Activated naive CD4-positive, alpha-beta T cell treated with Interleukin-2 at 50 U/mL for 16 hours (primary cell): Measurements from ENCODE around the gene MIB2.
"Not testable (repeated sequence)": the region's sequence is repeated elsewhere in the genome, so short reads cannot be mapped to it uniquely, and the experiment has no call there.

ENCODE experiments used
- DNase-seq: peaks from one replicate; pipeline ENCODE4 v3.0.0-alpha.2; 2020

The MIB2 gene

GRCh38 chr1:1662830-1663560 lies 47.7 kb downstream of the MIB2 start:
- DNase-seq: not testable (repeated sequence)

GRCh38 chr1:1664318-1664717 lies 49.0 kb downstream of the MIB2 start:
- DNase-seq: not testable (repeated sequence)

GRCh38 chr1:1664941-1665814 lies 49.9 kb downstream of the MIB2 start:
- DNase-seq: no peak

- DNase-seq: peak; percentile 35
Measured at GRCh38 chr1:1665815-1666251, 50.5 kb downstream of the MIB2 start.

- DNase-seq: no peak
Measured at GRCh38 chr1:1666526-1666925, 51.2 kb downstream of the MIB2 start.

GRCh38 chr1:1669468-1670440 lies 54.5 kb downstream of the MIB2 start:
- DNase-seq: no peak

- no peak for DNase-seq
Measured at GRCh38 chr1:1670866-1671265, 55.6 kb downstream of the MIB2 start.

- DNase-seq: no peak
Measured at GRCh38 chr1:1671365-1672119, 56.2 kb downstream of the MIB2 start.

- no peak for DNase-seq
Measured at GRCh38 chr1:1672181-1672965, 57.1 kb downstream of the MIB2 start.

GRCh38 chr1:1674806-1675205 lies 59.5 kb downstream of the MIB2 start:
- DNase-seq: not testable (repeated sequence)

GRCh38 chr1:1675218-1675617 lies 59.9 kb downstream of the MIB2 start:
- DNase-seq: not testable (repeated sequence)

- DNase-seq: not testable (repeated sequence)
Measured at GRCh38 chr1:1676087-1676486, 60.8 kb downstream of the MIB2 start.

GRCh38 chr1:1677718-1678580 lies 62.6 kb downstream of the MIB2 start:
- DNase-seq: peak; percentile 58

GRCh38 chr1:1678581-1679380 lies 63.5 kb downstream of the MIB2 start:
- no peak for DNase-seq
